GM18868 (cell line): Measurements from ENCODE around the gene BTBD16.

Experiments
- ATAC-seq: cut with Tn5 transposase; IDR thresholded peaks from one replicate; pipeline ENCODE4 v1.9.1; 2021; ENCODE audit warnings: mild to moderate bottlenecking, moderate library complexity; ENCODE audit not compliant: unreplicated experiment

BTBD16 gene

GRCh38 chr10:122292376-122292775, 21.3 kb downstream of the BTBD16 start:
- ATAC-seq = no peak

GRCh38 chr10:122293156-122293960, 22.3 kb downstream of the BTBD16 start:
- peak; percentile 62 for ATAC-seq

DNA sequence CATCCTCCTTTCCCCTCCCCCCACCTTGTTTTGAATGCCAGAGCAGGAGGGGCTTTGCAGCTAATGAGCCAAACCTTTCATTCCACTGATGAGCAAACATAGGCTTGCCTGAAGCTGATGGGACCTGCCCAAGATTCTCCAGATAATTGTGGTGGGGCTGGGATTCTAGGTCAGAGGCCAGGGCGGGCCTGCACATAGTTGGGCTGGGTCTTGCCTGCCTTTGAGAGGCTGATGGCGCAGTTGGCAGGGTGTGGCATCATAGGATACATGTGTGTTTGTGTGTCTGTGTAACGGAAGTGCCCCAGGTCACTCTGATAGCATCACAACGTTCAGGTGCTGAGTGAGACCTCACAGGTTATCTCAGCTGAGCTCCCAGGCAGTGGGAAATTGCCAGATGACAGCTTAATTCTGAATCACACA, 22.9 kb downstream of the BTBD16 start:
- ATAC-seq = no peak

GRCh38 chr10:122294511-122295450, 23.7 kb downstream of the BTBD16 start:
- ATAC-seq = no peak

- ATAC-seq = no peak
These were observed 24.3 kb downstream of the BTBD16 start for GRCh38 chr10:122295451-122295809.

- ATAC-seq = peak; percentile 51
These were observed 25.4 kb downstream of the BTBD16 start for GRCh38 chr10:122296363-122297120.

- ATAC-seq = no peak
These were observed 26.5 kb downstream of the BTBD16 start for GRCh38 chr10:122297583-122297982.

DNA sequence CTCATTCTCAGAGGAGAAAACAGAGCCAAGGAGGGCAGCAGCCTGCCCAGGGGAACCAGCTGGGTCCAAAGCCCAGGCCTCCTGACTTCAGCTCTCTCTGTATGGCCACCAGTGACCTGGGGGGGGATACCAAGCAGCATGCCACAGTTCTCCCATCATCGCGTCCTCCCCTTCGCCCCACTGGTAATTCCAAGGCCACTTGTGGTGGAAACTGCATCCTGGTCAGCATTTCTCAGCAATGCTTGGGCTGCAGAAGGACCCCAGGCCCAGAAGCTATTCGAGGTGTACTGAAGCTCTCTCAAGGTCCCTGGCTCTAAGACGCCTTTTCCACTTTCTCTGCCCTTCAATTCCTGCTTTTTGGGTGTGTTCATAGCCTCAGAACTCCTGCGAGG, 27.1 kb downstream of the BTBD16 start:
- no peak for ATAC-seq

GRCh38 chr10:122298598-122299301, 27.7 kb downstream of the BTBD16 start:
- peak; percentile 71 for ATAC-seq

GRCh38 chr10:122299423-122300075, 28.5 kb downstream of the BTBD16 start:
- no peak for ATAC-seq

DNA sequence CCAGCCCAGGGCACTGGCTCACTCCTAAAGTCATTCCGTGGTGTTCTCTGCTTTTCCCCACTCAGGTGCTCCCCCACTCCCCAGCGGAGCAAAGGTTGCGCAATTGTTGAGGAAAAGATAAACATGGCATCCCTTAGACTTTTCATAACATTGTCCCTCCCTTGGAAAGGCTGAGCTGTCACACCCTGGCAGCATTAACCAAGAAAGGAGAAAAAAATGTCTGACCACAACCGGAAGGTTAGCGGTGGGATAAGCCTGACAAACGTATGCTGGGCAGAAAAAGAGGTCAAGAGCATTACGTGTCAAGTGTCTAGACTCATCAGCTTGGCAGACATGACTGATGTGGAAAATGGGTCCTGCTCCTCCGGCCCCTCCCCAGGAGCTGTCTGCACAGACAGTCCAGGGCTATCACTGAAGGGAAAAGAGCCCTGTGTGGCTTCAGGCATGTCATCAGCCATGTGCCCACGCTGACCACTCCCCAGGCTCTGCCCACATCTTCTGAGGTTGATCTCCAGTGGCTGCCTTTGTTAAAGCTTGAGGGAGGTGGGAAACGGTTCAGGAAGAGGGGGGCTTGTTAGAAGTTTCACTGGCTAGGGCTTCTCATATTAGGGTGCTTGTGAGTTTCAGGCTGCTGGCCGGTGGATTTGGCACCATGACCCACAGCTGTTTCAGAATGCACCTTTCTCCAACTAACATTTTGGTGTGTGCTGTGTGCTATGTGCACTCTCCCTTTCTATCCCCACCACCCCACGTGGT, 30.1 kb downstream of the BTBD16 start:
- no peak for ATAC-seq

GRCh38 chr10:122301811-122302115, 30.7 kb downstream of the BTBD16 start:
- no peak for ATAC-seq

GRCh38 chr10:122302315-122302714, 31.2 kb downstream of the BTBD16 start:
- ATAC-seq = no peak

DNA sequence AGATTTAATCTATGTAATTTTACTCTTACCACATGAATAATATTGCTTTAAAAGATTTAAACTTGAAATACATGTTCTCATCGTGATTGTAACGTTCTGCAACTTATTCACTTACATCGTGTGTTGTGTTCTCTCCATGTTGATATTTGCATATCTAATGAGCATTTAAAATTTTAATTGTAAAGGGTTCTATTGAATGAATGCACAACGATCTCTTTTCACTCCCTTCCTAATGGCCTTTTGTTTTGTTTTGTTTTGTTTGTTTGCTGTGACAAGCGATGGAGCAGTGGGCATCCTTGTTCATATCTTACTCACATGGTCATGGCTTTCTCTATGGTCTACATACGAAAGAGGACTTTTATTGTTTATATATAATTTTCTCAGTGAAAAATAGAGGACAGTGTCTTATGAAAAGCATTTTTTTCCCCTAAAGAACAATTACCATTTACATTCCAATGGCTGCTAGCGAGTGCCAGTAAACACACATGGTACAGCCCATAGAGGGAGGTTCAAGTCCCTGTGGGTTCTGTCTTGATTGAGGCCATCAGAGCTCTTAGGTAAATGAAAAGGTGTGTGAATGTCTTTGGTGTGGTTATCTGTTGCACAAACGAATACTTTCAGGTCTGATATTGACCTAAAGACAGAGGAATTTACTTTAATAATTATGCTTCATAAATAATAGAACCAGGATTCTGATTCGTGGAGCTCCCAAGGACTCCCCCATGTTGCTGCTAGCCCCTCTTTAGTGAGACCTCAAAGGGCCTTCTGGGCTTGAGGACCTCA, 32.4 kb downstream of the BTBD16 start:
- ATAC-seq = no peak

GRCh38 chr10:122304054-122304579, 33.0 kb downstream of the BTBD16 start:
- ATAC-seq = no peak

DNA sequence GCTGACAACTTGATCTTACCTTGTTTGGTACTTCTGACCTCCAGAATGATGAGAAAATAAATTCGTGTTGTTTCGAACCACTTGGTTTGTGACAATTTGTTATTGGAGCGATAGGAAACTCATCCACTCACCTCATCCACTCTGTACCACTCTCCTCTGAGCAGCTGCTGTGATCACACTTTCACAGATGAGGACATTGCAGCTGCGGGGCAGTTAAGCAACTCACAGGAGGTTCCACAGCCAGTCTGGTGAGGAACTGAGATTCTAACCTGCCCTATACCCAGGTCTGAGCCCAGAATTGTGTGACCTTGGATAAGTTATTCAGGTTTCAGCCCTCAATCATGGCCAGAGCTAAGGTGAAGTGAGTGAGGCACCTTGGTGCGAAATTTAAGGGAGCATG, 35.2 kb downstream of the BTBD16 start:
- peak; percentile 39 for ATAC-seq

DNA sequence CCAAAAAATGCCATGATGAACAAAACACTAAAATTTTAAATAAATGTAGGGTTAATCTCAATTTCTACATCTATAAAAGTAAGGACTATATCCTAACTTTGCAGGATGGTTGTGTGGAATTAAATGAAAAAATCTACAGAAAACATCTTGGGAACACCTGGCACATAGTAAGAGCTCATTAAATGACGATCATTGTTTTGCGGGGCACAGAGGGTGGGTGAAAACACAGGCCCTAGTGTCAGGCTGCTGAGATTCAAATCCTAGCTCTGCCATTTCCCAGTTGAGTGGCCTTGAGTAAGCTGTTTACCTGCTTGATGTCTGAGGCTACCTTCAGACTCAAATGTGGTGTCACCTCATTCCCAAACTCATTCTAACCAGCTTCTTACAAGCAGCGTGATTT, 35.6 kb downstream of the BTBD16 start:
- ATAC-seq = no peak

- ATAC-seq = peak; percentile 81
These were observed 36.7 kb downstream of the BTBD16 start for GRCh38 chr10:122307669-122308416.
